ENCODE measurements around the gene ASIC4.
A peak's percentile ranks its signal among the peaks of the same experiment; 100 is the strongest.

ASIC4 gene

DNA sequence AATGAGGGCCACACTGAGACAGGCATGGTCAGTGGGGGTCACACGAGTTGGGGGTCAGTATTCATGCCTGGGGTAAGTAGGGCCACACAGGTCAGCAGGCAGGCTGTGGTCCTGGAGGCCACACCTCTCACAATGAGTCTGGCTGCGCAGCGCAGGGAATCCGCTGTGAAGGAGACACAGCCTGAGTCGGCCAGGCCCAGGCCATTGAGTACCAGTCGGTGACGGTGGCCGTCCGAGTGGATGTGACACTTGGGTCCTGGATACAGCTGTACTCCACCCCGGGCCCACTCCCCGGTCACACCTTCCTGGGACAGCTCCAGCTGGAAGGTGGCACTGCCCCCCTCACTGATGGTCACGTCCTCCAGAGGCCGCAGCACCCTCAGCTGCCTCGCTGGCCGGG lies 40.1 kb downstream of the ASIC4 start:
- no peak for DNase-seq

DNA sequence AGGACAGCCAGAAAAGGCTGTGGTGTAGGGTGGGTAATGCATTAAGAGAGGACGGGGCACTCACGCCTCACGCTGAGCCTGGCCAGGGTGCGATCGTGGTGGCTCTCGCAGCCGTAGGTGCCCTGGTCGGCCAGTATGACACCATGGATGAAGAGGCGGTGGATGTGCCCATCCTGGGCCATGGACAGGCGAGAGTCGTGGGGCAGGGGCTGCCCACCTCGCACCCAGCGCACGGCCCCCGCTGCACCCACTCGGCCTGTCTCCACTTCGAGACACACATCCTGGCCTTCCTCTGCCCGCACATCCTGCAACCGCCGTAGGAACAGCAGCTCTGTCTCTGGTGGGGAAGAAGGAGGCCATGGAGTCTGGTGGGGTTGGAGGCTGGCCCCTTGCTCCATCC lies 41.7 kb downstream of the ASIC4 start:
- no peak for DNase-seq

DNA sequence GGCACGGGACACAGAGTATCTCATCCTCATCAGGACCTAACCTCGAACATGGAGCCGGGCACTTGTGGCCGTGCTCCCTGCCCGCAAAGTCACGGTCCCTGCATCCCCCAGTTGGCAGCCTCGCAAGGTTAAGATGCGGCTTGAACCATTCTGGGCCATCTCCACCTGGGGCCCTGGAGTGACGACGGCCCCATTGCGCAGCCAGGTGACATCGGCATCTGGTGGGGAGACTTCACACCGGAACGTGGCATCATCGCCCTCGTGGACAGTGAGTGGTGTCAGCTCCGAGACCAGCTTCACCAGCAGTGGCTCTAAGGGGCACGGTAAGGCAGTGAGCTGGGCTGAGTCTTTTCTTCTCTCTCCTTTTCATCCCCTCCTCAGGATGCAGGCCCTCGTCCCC lies 42.1 kb downstream of the ASIC4 start:
- no peak for DNase-seq

- no peak for DNase-seq
These were observed 43.0 kb downstream of the ASIC4 start for GRCh38 chr2:219557320-219557719.

DNA sequence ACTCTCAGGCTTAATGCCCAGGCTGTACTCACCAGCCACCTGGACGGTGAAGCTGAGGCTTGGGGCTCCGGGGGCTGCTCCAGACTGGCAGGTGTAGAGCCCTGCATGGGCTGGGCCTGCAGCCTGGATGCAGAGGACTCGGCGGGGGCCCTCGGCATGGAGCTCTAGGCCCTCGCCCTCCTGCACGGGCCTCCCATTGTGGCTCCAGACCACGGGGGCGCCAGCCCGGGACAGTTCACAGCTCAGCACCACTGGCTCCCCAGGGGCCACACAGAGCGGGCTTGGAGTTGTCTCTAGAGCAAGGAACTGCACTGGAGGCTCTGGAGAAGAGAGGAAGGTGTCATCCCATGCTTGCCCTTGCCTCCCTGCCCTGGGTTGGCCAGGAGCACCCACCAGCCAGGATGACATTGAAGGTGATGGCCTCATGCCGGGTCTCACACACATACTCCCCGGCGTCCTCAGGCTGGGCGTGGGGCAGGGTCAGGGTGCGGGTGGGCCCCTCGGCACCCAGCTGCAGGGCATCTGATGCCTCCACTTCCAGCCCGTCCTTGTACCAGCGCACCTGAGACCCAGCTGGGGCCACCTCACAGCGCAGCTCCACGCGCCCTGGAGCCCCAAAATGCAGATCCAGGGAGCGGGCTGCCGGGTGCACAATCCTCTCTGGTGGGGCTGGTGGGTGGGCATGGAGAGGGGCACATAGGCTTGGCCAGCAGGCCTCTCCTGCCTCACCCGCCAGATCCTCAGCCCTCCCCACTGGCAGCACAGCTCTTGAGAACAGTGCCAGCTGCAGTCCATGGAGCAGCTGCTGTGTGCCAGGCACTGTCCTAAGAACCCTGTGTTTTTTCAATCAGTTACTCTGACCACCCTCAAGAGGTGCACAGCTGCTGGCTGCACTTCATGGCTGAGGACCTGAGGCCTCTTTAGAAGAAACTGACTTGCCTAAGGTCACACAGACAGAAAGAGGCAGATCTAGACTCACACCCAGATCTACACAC lies 43.8 kb downstream of the ASIC4 start:
- no peak for DNase-seq

DNA sequence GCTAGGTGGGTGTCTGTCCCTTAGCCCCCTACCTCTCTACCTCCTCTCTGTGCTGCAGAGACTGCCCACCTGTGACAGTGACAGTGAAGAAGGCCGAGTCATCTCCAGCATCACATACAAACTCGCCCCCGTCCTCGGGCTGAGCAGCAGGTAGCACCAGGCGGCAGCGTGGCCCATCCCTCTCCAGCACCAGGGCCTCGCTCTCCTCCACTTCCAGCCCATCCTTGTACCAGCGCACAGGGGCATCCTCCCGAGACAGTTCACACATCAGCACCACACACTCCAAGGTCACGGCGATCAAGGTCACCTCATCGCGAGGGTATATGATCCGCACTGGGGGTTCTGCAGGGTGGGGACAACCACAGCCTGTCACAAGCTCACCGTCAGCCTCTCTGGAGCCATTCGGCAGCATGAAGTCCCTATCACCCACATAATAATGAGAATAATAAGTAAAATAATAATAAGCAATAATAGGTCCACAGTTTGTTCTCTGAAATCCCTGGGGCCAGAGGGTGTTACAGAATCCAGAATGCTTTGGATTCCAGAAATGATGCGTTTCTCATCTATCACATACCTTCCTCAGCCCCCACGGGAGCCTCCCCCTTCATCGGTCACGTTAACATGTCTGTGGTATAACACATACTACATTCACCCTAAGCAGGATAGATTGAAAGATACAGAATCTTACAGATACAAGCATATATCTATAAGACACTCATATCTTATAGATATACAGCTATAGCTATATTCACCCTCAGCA lies 45.1 kb downstream of the ASIC4 start:
- DNase-seq: no peak

DNA sequence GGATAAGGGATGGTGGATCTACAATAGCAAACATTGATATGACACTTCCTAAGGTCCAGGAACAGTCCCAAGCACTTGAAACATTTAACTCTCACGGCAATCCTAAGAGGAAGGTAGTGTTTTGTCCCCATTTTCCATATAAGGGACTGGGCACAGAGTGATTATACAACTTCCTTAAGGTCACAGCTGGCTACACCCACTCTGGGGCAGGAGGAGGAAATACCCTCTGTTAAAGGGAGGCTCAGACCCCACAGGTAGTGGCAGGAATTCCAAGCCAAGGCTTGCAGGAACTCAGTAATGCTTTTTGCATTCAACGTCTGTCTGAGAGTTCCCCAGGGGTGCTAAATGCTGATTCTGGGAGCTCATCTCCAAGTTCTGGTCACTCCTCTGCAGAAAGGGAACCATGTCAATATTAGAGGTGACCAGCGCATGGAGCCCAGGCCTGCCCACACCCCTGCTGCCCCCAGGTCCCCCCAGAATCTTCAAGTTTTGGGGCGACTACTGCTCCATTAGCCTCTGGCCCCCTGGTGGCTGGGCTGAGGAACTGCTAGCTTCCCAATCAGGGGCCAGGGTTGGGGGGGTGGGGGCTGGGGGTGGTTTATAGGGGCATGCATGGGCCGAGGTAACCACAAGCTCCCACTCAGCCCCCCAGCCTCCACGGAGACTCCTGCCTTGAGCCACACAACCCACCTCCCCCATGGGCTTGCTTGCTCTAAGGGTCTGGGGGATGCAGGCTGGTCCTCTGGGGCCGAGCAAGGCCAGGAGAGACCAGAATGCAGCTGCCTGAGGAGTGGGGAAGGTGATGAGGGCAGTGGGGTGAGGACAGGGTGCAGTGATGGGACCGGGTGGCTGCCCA lies 46.0 kb downstream of the ASIC4 start:
- DNase-seq: peak; percentile 21

DNA sequence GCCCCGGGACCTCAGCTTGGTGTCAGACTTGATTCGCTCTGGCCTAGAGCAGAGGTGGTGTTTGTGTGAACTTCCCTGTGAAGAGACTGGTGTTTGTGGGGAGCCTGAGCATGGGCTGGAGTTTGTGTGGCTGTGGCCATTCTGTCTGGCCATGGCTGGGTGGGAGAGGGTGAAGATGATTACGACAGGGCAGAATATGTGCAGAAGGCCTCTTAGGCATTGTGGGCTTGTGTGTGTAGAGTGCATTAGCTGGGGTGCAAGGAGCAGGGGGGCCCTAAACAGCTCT lies 46.6 kb downstream of the ASIC4 start:
- DNase-seq: no peak

- DNase-seq: no peak
These were observed 47.1 kb downstream of the ASIC4 start for GRCh38 chr2:219561179-219562048.

DNA sequence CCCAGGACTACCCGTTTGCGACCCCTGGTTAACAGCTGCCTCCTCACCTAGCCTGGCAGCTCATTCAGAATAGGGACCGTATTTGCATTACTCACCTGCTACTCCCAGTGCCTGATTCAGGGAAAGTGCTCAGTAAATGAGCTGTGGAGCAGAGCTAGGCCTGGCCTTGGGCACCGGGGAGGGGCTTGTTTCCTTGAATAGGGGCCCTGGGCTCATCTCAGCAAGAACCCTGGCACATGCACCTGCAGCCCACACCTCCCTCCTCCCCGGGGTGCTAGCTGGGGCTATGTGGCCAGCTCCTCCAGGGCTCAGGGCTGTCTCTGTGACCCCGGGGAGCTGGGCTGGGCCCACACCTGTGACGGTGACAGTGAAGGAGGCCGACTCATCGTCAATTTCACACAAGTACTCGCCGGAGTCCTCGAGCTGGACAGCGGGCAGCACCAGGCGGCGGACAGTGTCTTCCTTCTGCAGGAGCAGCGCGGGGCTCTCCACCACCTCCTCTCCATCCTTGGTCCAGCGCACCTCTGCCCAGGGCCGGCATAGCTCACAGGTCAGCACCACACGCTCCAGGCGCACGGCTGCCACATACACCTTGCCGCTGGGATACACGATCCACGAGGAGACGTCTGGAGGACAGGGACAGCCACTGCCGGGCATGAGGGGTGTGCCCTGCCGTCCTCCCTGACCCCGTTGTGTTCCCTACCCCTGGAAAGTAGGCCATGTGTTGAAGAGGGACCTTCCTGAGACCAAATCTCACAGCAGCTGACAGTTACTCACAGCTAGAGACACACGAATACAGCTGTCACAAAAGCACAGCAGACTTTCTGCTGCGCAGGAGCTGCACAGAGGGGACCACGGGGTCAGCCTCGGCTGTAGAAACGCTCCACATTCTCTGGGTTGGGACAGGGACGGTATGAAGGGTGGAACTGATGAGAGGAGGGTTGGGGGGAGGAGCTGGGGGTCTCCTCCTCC lies 48.1 kb downstream of the ASIC4 start:
- no peak for DNase-seq

DNA sequence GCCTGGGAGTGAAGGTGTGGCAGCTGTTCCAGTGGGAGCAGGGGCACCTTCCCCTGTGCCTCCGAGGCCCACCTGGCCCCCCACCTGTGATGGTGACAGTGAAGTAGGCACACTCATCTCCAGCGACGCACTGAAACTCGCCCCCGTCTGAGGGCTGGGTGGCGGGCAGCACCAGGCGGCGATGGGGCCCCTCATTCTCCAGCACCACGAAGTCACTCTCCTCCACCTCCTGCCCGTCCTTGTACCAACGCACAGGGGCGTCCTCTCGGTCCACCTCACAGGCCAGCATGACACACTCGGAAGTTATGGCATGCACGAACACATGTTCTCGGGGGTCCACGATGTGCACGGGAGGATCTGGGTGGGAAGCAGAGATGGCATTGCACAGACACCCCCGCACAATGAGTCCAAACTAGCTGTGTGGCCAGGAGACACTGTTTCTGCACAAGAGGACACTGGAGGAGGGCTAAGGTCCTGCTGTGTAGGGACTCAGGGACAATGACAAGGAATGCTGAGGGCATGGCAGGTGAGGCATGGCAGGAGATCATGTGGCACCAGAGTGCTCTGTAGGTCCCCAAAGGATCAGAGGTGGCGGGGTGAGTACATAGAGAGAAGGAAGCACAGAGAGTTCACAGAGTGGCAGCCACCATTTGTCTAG lies 49.1 kb downstream of the ASIC4 start:
- DNase-seq: no peak

DNA sequence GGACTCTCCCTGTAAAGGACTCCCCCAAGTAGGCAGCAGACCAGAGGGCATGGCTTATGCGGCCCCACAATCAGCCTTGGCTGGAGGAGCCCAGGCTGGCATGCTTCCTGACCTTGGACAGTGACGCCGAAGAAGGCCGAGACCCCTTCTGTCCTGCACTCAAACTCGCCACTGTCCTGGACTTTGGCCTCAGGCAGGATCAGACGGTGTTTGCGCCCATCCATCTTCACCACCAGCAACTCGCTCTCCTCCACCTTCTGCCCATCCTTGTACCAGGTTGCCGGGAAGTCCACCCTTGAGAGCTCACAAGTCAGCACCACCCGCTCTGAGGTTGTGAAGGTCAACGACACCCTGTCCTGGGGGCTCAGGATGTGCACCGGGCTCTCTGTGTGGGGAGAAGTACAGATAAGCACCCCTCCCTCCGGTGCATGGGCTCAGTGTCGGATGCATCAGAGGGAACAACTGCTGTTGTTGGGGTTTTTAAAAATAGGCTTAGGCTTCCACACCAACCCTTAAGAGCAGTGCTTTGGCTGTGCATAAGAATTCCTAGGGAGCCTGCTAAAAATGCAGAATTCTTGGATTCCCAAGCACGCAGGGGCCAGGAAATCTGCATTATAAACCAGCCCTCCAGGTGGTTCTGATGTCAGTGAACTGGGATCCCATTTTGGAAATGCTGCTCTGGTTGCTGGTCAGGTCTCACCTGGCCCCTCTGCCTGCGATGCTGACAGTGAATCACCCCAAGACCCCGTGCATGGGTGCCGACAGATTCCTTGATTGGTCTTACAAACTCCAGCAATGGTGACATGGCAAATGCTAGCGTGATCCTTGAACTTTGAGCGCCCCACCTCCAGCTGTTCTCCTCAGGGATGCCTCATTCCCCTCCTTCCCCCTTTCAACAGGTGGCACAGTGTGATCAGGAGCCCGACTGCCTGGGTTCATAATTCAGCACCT lies 51.1 kb downstream of the ASIC4 start:
- no peak for DNase-seq

DNA sequence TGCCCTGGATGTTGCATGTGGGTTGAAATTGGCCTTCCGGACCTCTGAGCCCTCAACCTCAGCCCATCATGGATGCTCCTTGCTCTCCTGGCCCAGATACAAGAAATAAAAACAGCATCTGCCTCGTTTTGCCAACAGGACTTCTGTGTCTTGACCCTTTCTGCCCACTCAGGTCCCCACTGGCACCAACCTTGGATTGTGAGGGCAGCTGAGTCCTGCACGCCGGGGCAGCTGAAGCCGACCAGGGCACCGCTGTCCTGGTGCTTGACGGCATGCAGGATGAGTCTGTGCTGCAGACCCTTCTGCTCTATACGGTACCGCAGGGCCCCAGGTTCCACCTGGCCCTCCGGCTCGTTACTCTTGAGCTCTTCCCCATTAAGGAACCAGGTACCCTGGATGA lies 52.4 kb downstream of the ASIC4 start:
- DNase-seq: no peak

DNA sequence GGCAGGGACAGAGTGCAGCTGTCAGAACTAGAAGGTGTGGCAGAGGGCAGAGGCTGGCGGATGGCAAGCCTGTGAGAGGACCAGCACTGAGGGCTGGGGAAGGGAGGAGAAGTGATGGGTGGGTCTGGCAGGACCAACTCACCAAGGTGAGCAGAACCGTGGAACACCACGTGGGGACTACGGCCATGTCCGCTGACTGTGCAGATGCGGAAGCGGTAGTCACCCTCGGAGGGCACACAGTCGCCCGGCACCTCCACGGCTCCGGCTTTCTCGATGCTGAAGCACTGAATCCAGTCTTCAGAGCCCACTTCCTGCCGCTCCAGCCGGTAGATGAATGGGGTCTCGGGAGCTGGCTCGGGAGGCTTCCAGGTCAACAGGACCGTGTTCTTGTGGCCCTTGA lies 52.8 kb downstream of the ASIC4 start:
- DNase-seq: no peak

- no peak for DNase-seq
These were observed 53.6 kb downstream of the ASIC4 start for GRCh38 chr2:219567791-219568361.

- DNase-seq: no peak
These were observed 54.8 kb downstream of the ASIC4 start for GRCh38 chr2:219569041-219569440.

DNA sequence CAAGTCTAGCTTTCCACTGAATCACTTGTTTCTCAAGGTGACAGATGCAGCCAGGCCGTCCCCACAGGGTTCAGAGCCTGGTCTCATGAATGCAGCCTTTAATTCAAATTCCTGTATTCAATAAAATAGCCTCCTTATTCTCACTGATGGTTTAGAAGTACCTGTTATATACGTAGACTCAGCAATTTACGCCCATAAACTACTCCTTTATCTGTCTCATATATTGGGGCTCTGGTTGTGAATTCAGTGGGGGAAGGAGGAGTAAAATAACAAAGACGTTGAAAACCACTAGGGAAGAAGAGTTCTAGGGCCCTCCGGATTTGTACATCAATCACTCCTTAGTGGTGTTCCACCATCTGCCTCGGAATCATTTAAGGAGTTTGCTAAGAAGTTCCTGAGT lies 55.4 kb downstream of the ASIC4 start:
- no peak for DNase-seq

DNA sequence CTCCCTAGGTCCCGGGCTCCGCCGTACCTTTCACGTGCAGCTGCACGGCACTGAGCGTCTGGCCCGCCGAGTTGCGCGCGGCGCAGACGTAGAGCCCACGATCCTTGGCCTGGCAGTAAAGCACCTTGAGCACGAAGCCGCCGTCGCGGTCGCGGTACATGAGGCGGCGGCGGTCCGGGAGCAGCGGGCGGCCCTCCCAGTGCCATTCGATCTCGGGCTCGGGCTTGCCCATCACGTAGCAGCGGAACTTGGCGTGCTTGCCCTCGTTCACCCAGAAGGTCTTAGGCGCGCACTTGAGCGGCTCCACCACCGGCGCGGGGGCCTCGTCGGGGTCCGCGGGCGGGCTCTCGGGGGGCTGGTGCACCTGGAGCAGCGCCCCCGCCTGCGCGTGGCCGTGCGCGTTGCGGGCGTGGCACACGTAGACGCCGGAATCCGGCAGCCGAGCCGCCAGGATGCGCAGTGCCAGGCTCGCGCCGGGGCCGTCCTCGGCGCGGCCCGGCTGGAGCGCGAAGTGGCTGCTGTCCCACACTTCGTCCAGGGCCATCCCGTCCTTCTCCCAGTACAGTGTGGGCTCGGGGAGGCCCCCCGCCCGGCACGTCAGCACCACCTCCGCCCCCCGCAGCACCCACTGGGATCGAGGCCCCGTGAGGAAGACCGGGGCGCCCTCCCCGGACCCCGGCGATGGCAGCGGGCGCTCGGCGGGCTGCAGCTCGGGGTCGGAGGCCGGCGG lies 56.1 kb downstream of the ASIC4 start:
- DNase-seq: no peak

Measured in effector CD4-positive, alpha-beta T cell (primary cell).